Mucosa of gallbladder (tissue), 1 donor: ENCODE data around the gene TRIML1. TPM values are rescaled to one million over a fixed set of nuclear protein-coding genes. Genes with fewer than 3 reads are reported as not detected.

Experiments
- DNase-seq: peaks from one replicate; pipeline ENCODE4 v3.0.0-alpha.2; 2020; ENCODE audit warnings: low spot score
- total RNA-seq: library from RNA; stranded (reverse); gene quantifications from one replicate; pipeline ENCODE4 v1.2.1, GENCODE V29; 2021
- donor health status: DM: no; HTN: no; CAD: no.

The TRIML1 gene, protein sequence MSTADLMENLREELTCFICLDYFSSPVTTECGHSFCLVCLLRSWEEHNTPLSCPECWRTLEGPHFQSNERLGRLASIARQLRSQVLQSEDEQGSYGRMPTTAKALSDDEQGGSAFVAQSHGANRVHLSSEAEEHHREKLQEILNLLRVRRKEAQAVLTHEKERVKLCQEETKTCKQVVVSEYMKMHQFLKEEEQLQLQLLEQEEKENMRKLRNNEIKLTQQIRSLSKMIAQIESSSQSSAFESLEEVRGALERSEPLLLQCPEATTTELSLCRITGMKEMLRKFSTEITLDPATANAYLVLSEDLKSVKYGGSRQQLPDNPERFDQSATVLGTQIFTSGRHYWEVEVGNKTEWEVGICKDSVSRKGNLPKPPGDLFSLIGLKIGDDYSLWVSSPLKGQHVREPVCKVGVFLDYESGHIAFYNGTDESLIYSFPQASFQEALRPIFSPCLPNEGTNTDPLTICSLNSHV
- not detected for total RNA-seq

DNA sequence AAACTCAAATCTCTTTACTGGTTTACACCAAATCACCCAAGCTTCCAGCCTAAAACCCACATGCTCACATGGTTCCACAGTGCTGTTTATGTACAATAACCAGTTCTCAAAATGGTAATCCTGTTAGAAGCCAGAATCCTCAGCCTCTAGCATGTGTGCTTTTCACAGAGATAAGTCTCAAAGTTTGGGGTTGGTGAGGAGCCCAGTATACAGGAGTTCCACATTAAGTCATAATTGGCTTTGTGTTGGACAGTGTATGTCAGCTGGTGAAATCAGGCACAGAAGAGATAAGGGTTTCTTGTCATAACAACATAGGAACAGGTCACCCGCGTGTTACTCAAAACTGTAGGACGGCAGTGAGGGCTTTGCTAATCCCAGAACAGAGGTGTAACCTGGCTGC, at the start of gene TRIML1:
Gene TRIML1, plus strand, starts transcription at position 301 of the 400 bp plus-strand sequence. CDS start 118 bp downstream, outside the sequence.
- DNase-seq = no peak

DNA sequence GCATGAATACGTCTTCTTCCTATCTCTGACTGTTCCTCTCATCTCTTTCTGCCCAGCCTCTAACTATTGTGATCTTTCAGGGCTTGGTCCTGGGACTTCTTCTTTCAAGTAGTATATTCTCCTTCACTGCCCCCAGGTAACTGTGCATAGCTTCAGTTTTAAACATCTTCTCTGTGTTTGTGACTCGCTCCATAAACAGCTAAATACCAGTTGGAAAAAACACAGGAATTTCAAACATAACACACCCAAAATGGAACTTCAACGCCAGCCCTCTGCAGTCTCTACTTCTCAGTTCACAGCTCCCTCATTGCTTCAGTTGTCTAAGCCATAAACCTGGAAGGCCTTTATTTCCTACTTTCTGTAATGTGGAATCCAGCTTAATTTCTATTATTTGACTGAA, 46.4 kb upstream of the TRIML1 start:
- no peak for DNase-seq

DNA sequence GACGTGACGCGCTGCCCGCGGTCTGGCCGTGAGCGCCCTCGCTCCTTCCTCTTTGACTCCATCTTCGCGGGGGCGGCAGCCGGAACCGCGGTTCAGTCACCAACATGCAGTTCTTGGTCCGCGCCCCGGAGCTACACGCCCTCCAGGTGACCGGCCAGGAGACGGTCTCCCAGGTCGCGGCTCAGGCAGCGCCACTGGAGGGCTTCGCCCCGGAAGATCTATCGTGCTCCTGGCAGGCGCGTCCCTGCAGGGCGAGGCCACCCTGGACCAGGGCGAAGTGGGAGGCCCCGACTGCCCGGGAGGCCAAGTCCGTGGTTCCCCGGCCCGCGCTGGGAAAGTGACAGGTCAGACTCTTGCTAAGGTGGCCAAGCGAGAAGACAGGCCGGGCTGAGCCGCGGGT, 32.8 kb upstream of the TRIML1 start:
- no peak for DNase-seq

DNA sequence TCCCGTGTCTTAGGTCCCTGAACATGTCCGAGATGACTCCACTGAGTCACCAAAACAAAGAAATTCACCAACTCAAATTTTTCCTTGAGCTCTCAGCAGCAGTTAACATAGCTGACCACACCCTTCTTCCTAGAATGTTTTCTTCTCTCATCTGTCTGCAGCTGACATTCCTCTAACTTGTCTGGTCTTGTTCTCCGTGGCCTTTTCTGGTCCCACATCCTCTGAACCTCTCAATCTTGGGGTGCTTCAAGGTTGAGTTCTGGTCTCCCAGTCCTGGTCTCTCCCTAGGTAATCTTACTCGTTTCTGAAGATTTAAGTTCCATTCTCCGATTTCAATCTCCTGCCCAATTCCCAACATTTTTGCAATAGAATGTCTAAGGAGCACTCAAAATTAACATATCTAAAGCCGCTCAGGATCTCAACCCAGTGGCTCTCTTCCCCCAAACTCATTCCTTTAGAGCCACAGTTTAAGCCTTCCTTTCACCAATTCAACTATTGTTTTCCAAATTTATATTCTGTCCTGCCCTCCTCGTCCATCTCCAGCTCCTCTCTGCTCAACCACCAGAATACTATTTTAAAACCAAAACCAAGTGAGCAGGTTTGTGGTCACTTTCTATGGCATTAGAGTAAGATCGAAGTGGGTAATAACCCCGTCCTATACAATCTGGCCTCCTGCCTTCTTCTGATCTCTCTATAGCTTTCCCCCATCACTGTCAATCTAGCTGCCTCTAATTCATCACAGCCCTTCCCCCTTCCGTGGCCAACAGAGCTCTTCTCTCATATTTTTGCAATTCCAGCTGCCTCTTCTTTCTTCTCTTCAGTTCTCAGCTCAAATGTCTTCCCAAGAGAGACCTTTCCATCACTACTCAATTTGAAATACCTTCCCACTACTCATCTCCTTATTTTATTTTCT, 31.1 kb upstream of the TRIML1 start:
- no peak for DNase-seq

DNA sequence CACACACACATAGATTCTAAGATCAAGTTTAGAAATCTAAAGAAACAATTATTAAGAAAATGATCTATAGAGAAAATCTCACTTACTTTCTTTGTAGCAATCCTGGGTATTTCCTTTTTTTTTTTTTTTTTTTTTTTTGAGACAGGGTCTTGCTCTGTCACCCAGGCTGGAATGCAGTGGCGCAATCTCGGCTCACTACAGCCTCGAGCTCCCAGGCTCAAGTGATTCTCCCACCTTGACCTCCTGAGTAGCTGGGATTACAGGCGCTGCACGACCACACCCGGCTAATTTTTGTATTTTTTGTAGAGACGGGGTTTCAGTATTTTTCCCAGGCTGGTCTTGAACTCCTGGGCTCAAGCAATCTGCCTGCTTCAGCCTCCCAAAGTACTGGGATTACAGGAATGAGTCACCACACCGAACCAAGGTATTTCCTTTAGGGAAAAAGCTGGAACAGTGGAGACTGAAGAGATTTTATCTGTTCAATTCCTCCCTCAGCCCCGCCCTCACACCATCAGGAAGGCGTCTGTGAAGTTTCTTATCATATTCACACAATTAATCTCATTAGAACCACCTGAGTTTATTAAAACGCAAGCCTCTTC, 30.0 kb upstream of the TRIML1 start, which contains the start of gene TRIML2:
Gene TRIML2, minus strand, starts transcription at position 447 of the 599 bp plus-strand sequence. CDS start 4,235 bp downstream, outside the sequence.
- no peak for DNase-seq

- no peak for DNase-seq
Measured at GRCh38 chr4:188110036-188110435, 29.2 kb upstream of the TRIML1 start.

GRCh38 chr4:188110741-188111471, 28.3 kb upstream of the TRIML1 start:
- no peak for DNase-seq

GRCh38 chr4:188111955-188112354, 27.3 kb upstream of the TRIML1 start:
- no peak for DNase-seq

- DNase-seq = no peak
Measured at GRCh38 chr4:188113156-188113555, 26.1 kb upstream of the TRIML1 start.

GRCh38 chr4:188117631-188118324, 21.5 kb upstream of the TRIML1 start:
- DNase-seq = no peak

GRCh38 chr4:188121530-188121929, 17.7 kb upstream of the TRIML1 start:
- no peak for DNase-seq

DNA sequence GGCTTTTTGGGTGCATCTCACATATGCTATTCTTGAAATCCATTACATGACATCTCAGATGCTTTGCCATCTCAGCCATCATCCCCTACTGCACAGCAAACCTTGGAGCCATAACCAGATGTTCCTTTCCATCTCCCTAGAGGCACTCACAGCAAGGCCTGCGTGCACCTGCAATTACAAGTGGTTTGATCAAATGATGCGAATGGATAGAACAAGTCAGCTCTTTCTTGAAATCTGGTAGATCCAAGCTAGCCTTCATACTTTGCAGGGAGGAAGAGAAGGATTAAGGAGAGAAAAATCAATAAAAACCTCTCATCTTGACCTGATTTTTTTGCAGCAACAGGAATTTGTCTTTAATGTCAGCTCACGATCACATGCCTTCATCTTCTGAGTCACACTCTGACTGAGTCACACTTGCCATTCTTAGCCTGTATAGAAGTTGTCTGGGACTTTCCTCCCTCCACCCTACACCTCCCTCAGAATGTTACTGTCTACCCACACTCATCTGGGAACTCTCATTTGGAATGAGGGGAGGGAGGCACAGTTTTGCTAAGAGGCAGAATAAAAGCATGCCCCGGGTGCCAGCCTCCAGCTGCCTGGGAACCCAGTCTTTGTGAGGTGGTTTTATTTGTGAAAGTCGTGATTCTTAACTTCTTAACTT, 11.9 kb upstream of the TRIML1 start:
- no peak for DNase-seq

GRCh38 chr4:188130355-188130754, 8.9 kb upstream of the TRIML1 start:
- no peak for DNase-seq

DNA sequence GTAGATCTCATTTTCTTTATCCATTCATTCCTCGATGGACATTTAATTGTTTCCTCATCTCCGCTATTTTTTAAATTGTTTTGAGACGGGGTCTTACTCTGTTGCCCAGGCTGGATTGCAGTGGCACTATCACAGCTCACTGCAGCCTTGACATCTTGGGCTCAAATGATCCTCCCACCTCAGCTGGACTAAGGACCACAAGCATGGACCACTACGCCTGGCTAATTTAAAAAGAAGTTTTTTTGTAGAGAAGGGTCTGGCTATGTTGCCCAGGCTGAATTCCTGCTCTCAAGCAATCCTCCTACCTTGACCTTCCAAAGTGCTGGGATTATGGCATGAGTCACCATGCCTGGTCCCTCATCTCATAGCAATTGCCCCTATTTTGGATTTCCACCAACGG, 7.0 kb upstream of the TRIML1 start:
- DNase-seq = no peak

DNA sequence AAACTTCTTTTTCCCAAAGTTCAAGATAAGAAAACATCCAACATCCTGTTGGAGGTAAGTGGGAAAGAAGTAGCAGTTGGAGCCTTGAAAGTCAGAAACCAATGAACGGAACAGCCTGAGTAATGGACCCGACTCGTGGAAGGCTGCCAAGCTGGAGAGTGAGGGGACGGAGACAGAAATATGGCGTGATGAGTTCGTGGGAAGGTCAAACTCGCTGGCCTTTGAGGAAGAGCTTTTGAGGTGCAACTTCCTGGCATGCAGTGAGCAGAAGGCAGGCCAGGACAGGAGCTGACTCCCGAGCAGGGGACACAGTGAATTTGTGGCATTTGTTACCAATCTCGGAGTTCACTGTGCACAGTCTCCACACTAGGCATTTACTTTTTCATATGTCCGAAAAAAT, 1.0 kb upstream of the TRIML1 start:
- DNase-seq = no peak

- no peak for DNase-seq
Measured at GRCh38 chr4:188139671-188140070, 430 bp downstream of the TRIML1 start.

DNA sequence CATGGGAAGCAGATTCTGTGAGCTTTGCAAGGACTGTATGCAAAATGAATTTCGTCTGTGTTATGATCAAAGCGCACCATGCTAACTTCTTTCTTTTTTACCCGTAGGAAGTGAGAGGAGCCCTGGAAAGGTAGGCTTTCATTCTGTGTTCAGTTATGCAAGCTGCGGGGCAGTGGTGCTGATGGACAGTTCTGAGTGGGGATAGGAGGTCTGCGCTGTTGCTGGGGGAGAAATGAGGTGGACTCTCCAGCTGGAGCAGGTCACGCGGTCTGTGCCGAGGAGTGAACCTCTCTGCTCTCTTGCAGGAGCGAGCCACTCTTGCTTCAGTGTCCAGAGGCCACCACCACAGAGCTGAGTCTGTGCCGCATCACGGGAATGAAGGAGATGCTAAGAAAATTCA, 4.5 kb downstream of the TRIML1 start:
- DNase-seq = no peak

- no peak for DNase-seq
Measured at GRCh38 chr4:188145601-188146000, 6.4 kb downstream of the TRIML1 start.

- no peak for DNase-seq
Measured at GRCh38 chr4:188146618-188147017, 7.4 kb downstream of the TRIML1 start.

DNA sequence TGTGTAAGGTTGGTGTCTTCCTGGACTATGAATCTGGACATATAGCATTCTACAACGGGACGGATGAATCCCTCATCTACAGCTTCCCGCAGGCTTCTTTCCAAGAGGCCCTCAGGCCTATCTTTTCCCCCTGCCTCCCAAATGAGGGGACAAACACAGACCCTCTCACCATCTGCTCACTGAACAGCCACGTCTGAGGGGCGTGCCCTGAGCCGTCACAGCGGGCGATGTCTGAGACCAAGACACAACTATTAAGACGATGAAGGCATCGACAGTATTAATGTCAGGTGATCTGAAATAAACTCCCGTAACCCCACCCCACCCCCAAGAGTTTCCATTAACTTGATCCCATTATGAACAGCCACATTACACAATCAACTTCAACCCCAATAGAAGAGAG, 7.9 kb downstream of the TRIML1 start:
- no peak for DNase-seq
